Measurements from ENCODE around the gene CCL22.

Gene CCL22

GRCh38 chr16:57352636-57353047, 5.9 kb upstream of the CCL22 start (continued):
- TF ChIP-seq ZSCAN18 (tag by site-specific recombination; IDR thresholded peaks at IDR 0.05): no peak
- no peak for TF ChIP-seq ZNF549 (tag by site-specific recombination; IDR thresholded peaks at IDR 0.05)

- CTCF ChIA-PET: no interaction called here
- Histone ChIP-seq H3K4me1 (ENCODE audit: control insufficient read depth, insufficient read depth, low read length) (no peaks in the 10 kb centered on the region), H3K27ac (ENCODE audit: extremely low read depth, low read depth, low read length) (no peak overlapping the region), H3K36me3 (ENCODE audit: control insufficient read depth in 2 of 2, insufficient read depth in 1 of 2, low read length in 2 of 2) (no peaks in the 10 kb centered on the region), H3K9me3 (ENCODE audit: control insufficient read depth, insufficient read depth, low read depth, low read length) (no peaks in the 10 kb centered on the region), H3K4me3 (ENCODE audit: low read depth, low read length) (no peak overlapping the region)
- TF ChIP-seq ZFP69B (tag by site-specific recombination; IDR thresholded peaks at IDR 0.05): no peak
- TF ChIP-seq KLF17 (tag by site-specific recombination; IDR thresholded peaks at IDR 0.05): no peak
- TF ChIP-seq ZBTB48 (tag by site-specific recombination; IDR thresholded peaks at IDR 0.05): no peak
- no peak for TF ChIP-seq ZNF221 (tag by site-specific recombination; IDR thresholded peaks at IDR 0.05; ENCODE audit: borderline replicate concordance)
- TF ChIP-seq KLF10 (tag by site-specific recombination; IDR thresholded peaks at IDR 0.05): no peak
- no peak for TF ChIP-seq ZNF623 (tag by site-specific recombination; IDR thresholded peaks at IDR 0.05)
- no peak for TF ChIP-seq ZEB2 (tag by site-specific recombination; IDR thresholded peaks at IDR 0.05)
- TF ChIP-seq ZFP37 (tag by site-specific recombination; IDR thresholded peaks at IDR 0.05): no peak
- TF ChIP-seq ZNF391 (tag by site-specific recombination; IDR thresholded peaks at IDR 0.05; ENCODE audit: borderline replicate concordance, low read depth): no peak
- no peak for TF ChIP-seq ZBTB26 (tag by site-specific recombination; optimal IDR thresholded peaks at IDR 0.05)
- TF ChIP-seq SP2 (tag by site-specific recombination; IDR thresholded peaks at IDR 0.05): no peak
- no peak for TF ChIP-seq REPIN1 (tag by site-specific recombination; IDR thresholded peaks at IDR 0.05; ENCODE audit: low read depth)
- TF ChIP-seq ZFP41 (tag by site-specific recombination; IDR thresholded peaks at IDR 0.05; ENCODE audit: borderline replicate concordance): no peak
- no peak for TF ChIP-seq ZXDB (tag by site-specific recombination; IDR thresholded peaks at IDR 0.05)
- TF ChIP-seq ZNF292 (tag by site-specific recombination; IDR thresholded peaks at IDR 0.05; ENCODE audit: borderline replicate concordance, low read depth): no peak
- TF ChIP-seq ATF2 (tag by site-specific recombination; IDR thresholded peaks at IDR 0.05; ENCODE audit: low read depth): no peak
- no peak for TF ChIP-seq ZSCAN5A (tag by site-specific recombination; IDR thresholded peaks at IDR 0.05)
- no peak for TF ChIP-seq TRIM28 (IDR thresholded peaks at IDR 0.05; ENCODE audit: borderline replicate concordance, low read length)
- no peak for TF ChIP-seq ZNF530 (tag by site-specific recombination; IDR thresholded peaks at IDR 0.05; ENCODE audit: low read depth)
- POLR2A ChIA-PET: no interaction called here
Measured at GRCh38 chr16:57354311-57354710, 4.3 kb upstream of the CCL22 start.

Data from HEK293 (cell line).